BLaER1 (cell line): ENCODE data around the gene LIN7A.

Experiments used
- H3K27ac ChIP-seq: shearing (Covaris generic); formaldehyde crosslinking; 2 replicates; pipeline ENCODE4 v1.8.1; 2022
- H3K27me3 ChIP-seq: shearing (Covaris generic); formaldehyde crosslinking; 2 replicates; pipeline ENCODE4 v1.8.1; 2022
- H3K36me3 ChIP-seq: shearing (Covaris generic); formaldehyde crosslinking; 2 replicates; pipeline ENCODE4 v1.8.1; 2022
- H3K4me1 ChIP-seq: shearing (Covaris generic); formaldehyde crosslinking; 2 replicates; pipeline ENCODE4 v1.8.1; 2022
- H3K4me2 ChIP-seq: shearing (Covaris generic); formaldehyde crosslinking; 2 replicates; pipeline ENCODE4 v1.8.1; 2022
- H3K4me3 ChIP-seq: shearing (Covaris generic); formaldehyde crosslinking; 2 replicates; pipeline ENCODE4 v1.8.1; 2022
- H3K9ac ChIP-seq: shearing (Covaris generic); formaldehyde crosslinking; 2 replicates; pipeline ENCODE4 v1.8.1; 2022
- H3K9me3 ChIP-seq: shearing (Covaris generic); formaldehyde crosslinking; 2 replicates; pipeline ENCODE4 v1.8.1; 2022
- H4K20me1 ChIP-seq: shearing (Covaris generic); formaldehyde crosslinking; 2 replicates; pipeline ENCODE4 v1.8.1; 2022
- Cebpa-rat ChIP-seq: shearing (Covaris generic); IDR thresholded peaks from 2 replicates; pipeline ENCODE4 v1.8.1; 2022

LIN7A gene

DNA sequence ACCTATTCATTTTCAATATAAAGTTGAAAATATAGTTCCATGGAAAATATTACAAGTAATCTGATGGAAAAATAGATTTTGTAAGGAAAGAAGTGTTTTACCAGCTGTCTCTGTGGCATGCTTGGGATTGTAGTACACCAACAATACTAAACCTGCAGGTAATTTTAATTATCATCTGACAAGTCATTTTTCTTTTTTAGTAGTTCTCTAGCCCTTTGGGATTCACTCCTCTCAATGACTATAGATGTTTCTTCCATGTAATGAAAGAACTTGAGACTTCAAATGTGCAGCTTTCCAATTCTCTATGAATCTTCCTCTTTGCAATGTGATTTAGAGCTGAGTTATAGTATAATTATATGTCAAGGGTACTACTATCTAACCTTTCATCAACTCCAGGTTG, 14.7 kb upstream of the LIN7A start:
- H3K4me3 ChIP-seq, result no peak overlapping the region
- H3K4me2 ChIP-seq, result no peak overlapping the region
- no peaks in the 10 kb centered on the region for H3K4me1 ChIP-seq
- no peak overlapping the region for H3K27ac ChIP-seq
- no peak overlapping the region for H3K9ac ChIP-seq
- no peaks in the 10 kb centered on the region for H3K36me3 ChIP-seq
- TF ChIP-seq Cebpa-rat, result no peak
- H3K9me3 ChIP-seq, result no peaks in the 10 kb centered on the region
- no peaks in the 10 kb centered on the region for H4K20me1 ChIP-seq
- H3K27me3 ChIP-seq, result no peaks in the 10 kb centered on the region

DNA sequence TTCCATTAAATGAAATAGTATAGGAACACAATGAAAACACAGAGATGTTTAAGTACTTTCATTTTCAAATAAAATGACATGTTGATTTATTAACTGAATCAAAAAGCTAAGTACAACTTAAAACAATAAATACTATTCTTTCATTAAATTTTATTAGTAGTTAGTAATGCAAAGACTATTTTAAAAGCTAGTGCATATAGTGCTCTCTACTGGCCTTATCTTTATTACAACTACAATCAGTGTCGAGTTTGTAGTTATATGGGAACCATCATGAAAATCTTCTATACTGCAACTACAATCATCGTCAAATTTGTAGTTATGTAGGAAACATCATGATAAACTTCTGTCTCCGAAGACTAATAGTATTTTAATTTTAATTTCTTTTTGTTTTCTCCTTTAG, 8.9 kb upstream of the LIN7A start:
- H4K20me1 ChIP-seq, result no peaks in the 10 kb centered on the region
- no peaks in the 10 kb centered on the region for H3K36me3 ChIP-seq
- no peaks in the 10 kb centered on the region for H3K27me3 ChIP-seq
- no peak overlapping the region for H3K9ac ChIP-seq
- H3K4me3 ChIP-seq, result no peak overlapping the region
- no peak overlapping the region for H3K27ac ChIP-seq
- no peak overlapping the region for H3K4me2 ChIP-seq
- no peaks in the 10 kb centered on the region for H3K4me1 ChIP-seq
- H3K9me3 ChIP-seq, result no peaks in the 10 kb centered on the region
- TF ChIP-seq Cebpa-rat, result no peak

DNA sequence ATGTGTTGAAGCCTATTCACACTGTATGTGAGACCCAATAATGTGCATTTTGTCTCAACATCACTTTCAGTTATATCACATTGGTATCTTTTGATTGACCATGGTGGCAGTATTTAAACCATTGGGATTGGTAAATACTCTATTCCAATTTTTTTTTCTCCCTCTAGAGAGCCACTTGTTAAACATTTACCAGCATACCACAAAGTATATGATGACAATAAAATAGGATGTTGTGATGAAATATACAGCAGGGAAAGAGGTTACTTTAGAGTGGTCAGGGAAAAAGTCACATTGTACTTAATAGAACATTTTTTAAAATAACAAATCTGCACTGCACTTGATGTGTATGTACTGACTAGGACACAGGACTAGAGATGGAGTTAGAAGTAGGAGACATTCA, 5.6 kb upstream of the LIN7A start:
- Histone ChIP-seq H3K9me3 (no peaks in the 10 kb centered on the region), H4K20me1 (no peaks in the 10 kb centered on the region), H3K4me3 (no peak overlapping the region), H3K4me2 (no peak overlapping the region), H3K4me1 (no peaks in the 10 kb centered on the region), H3K36me3 (no peaks in the 10 kb centered on the region), H3K9ac (no peak overlapping the region), H3K27ac (no peak overlapping the region), H3K27me3 (peaks cover 12% of the 10 kb centered on the region)
- no peak for TF ChIP-seq Cebpa-rat

GRCh38 chr12:80941916-80942315, 4.2 kb upstream of the LIN7A start:
- peaks cover 26% of the 10 kb centered on the region for H3K27me3 ChIP-seq
- no peaks in the 10 kb centered on the region for H3K9me3 ChIP-seq
- TF ChIP-seq Cebpa-rat, result no peak
- no peaks in the 10 kb centered on the region for H4K20me1 ChIP-seq
- H3K4me1 ChIP-seq, result 0 out of 2 replicates have a peak, but pooled peaks cover 2% of the 10 kb centered on the region
- H3K36me3 ChIP-seq, result no peaks in the 10 kb centered on the region
- H3K4me2 ChIP-seq, result no peak overlapping the region
- no peak overlapping the region for H3K9ac ChIP-seq
- no peak overlapping the region for H3K27ac ChIP-seq
- H3K4me3 ChIP-seq, result no peak overlapping the region

DNA sequence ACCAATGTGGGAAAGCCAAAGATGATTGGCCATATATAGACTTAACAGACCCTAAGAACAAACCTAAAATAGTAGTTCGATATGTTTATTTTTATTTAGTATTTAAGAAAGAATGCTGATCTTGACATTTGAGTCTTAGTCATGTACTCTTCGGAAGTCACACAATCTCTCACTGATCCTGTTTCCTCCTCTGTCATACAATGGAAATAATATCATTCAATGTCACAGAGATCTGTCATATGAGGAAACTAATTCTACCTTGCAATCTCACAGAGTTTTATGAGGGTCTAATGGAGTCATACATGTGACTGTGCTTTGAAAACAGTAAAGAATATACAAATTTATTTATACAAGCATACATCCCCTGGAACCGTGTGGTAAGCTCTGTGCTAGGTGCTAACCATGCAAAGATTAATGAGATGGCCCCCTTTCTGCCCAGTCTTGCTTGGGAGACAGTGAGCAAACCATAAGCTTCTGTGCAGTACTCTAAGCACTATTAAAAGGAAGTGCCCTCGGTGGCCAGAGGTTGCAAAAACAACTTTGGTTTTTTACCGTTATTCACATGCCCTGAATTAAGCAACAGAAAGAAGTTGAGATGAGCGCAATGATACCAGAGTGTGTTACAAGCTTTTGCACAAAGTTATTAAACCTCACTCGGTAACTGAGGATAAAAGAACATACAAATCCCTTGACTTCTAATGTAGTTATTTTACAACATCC, 1.7 kb upstream of the LIN7A start:
- Histone ChIP-seq H3K4me1 (peaks cover 8% of the 10 kb centered on the region; the same call in 1 of the 2 replicates), H4K20me1 (no peaks in the 10 kb centered on the region), H3K9ac (no peak overlapping the region), H3K36me3 (no peaks in the 10 kb centered on the region), H3K27ac (no peak overlapping the region), H3K9me3 (no peaks in the 10 kb centered on the region), H3K27me3 (peaks cover 49% of the 10 kb centered on the region), H3K4me3 (no peak overlapping the region), H3K4me2 (no peak overlapping the region)
- no peak for TF ChIP-seq Cebpa-rat

DNA sequence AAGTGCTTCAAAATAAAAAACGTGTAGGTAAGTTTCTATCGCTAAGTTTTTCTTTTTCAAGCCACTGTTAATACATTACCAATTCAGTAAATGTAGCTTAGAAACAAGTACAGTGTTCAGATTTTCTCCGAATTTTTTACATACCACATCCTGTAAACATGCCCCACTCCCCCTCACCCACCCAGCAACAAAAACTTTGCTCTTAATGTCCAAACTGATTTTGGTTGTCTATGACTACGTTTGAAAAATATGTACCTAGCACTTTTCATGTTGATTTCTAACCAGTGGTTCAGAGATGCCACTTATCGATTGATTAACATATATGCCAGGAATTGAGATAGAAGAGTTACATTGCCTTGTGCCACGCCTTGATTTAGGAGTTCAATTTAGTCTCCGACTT, 663 bp upstream of the LIN7A start:
- Histone ChIP-seq H3K9me3 (no peaks in the 10 kb centered on the region), H3K36me3 (no peaks in the 10 kb centered on the region), H3K27me3 (peaks cover 49% of the 10 kb centered on the region), H3K4me1 (peaks cover 8% of the 10 kb centered on the region; the same call in 1 of the 2 replicates), H3K27ac (no peak overlapping the region), H3K4me3 (no peak overlapping the region), H4K20me1 (no peaks in the 10 kb centered on the region), H3K4me2 (no peak overlapping the region), H3K9ac (no peak overlapping the region)
- no peak for TF ChIP-seq Cebpa-rat

GRCh38 chr12:80936642-80937390, 918 bp downstream of the LIN7A start:
- Histone ChIP-seq H3K27ac (no peak overlapping the region), H3K36me3 (no peaks in the 10 kb centered on the region), H3K4me2 (peak overlapping the region; percentile 97), H3K4me3 (peak overlapping the region; percentile 72), H4K20me1 (no peaks in the 10 kb centered on the region), H3K4me1 (peaks cover 8% of the 10 kb centered on the region; the same call in 1 of the 2 replicates), H3K9ac (peak overlapping the region; percentile 45; the same call in 1 of the 2 replicates), H3K27me3 (peaks cover 49% of the 10 kb centered on the region), H3K9me3 (no peaks in the 10 kb centered on the region)
- TF ChIP-seq Cebpa-rat, result no peak

DNA sequence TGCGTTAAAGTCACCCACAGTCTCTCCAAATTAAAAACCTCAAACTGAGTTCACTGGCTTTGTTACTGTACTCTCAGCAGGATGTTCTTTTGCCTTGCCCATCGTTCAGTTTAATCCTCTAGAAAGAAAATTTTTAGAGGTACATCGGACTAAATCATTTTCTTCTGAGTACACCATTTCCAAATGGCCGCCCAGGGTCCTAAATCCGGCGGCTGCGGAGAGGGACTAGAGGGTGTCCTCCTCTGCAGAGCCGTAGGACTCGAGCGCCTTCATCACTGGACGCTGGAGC, 1.4 kb downstream of the LIN7A start:
- no peak overlapping the region; the same call in 1 of the 2 replicates for H3K9ac ChIP-seq
- peak overlapping the region; percentile 72 for H3K4me3 ChIP-seq
- peaks cover 8% of the 10 kb centered on the region; the same call in 1 of the 2 replicates for H3K4me1 ChIP-seq
- no peaks in the 10 kb centered on the region for H3K9me3 ChIP-seq
- H4K20me1 ChIP-seq, result no peaks in the 10 kb centered on the region
- no peaks in the 10 kb centered on the region for H3K36me3 ChIP-seq
- peak overlapping the region; percentile 97 for H3K4me2 ChIP-seq
- H3K27me3 ChIP-seq, result peaks cover 49% of the 10 kb centered on the region
- no peak for TF ChIP-seq Cebpa-rat
- no peak overlapping the region for H3K27ac ChIP-seq

DNA sequence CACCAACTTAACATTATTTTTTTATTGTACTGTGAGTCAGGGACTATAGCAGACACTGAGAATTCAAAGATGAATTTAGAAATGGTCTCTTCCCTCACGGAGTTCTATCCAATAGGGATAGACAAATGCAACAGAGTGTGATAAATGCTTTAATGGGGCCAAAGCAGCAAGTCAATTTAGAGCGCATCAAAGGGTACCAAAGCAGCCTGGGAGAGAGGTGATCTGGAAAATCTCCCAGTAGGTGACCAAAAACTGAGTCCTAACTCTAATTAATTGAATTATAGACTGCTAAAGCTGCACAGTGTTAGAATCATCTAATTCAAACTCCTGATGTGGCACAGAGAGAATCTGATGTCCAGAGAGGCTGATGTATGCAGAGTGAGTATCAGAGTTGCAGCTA, 2.6 kb downstream of the LIN7A start:
- Histone ChIP-seq H3K4me1 (peaks cover 8% of the 10 kb centered on the region; the same call in 1 of the 2 replicates), H3K9ac (no peak overlapping the region), H4K20me1 (no peaks in the 10 kb centered on the region), H3K9me3 (no peaks in the 10 kb centered on the region), H3K4me3 (no peak overlapping the region), H3K27ac (no peak overlapping the region), H3K4me2 (no peak overlapping the region), H3K36me3 (no peaks in the 10 kb centered on the region), H3K27me3 (peaks cover 49% of the 10 kb centered on the region)
- TF ChIP-seq Cebpa-rat, result no peak

DNA sequence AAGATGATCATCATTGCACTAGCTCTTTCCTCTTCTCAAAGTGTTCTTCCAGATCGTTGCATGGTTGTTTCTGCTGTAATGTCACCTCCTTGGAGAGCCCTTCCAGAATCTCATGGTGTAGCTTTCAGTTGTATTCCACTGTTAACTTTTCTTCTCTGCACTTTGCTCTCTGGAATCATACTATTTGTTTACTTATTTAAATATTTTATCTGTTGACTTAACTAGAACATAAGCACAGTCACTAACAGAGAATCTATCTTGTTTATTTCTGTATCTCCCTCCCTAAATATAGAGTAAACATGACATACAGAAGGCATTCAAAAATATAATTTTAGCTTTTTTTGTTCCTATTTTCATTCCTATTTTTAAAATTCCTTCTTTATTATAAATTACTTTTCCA, 11.8 kb downstream of the LIN7A start:
- H3K4me1 ChIP-seq, result no peaks in the 10 kb centered on the region
- H3K27me3 ChIP-seq, result no peaks in the 10 kb centered on the region
- no peak overlapping the region for H3K4me2 ChIP-seq
- no peak overlapping the region for H3K4me3 ChIP-seq
- H3K36me3 ChIP-seq, result no peaks in the 10 kb centered on the region
- H3K27ac ChIP-seq, result no peak overlapping the region
- H4K20me1 ChIP-seq, result no peaks in the 10 kb centered on the region
- TF ChIP-seq Cebpa-rat, result no peak
- H3K9me3 ChIP-seq, result no peaks in the 10 kb centered on the region
- H3K9ac ChIP-seq, result no peak overlapping the region
